Measurements from ENCODE around the gene BATF2. TPM values are rescaled to one million over a fixed set of nuclear protein-coding genes. Genes with fewer than 3 reads are reported as not detected.
"Not testable (repeated sequence)": the region's sequence is repeated elsewhere in the genome, so short reads cannot be mapped to it uniquely, and the experiment has no call there.

BATF2 gene
- polyA plus RNA-seq, 6 donors from 2014 or later, result 0.13 to 2.9 (median 1.6) TPM; not detected in 1

DNA sequence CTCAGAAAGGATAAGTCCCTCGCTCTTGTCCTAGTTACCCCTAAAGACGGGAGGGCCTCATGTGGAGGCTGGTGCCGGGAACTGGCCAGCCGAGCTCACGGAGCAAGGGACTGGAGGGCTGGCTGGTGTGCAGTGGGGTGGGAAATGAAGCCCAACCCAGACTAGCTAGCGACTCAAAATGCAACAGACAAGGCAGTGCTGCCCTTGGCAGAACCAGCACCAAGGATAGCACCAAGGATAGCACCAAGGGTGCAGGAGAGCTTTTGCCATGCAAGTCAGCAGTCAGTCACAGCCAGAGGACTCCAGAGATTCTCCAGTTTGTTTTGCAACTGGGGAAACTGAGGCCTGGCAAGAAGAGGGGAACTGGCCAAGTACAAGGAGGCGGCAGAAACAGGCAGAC lies 6.5 kb upstream of the BATF2 start:
- Mint-ChIP-seq H3K27ac (no peak overlapping the region), H3K36me3 (no peaks in the 10 kb centered on the region), H3K4me3 (no peak overlapping the region), H3K27me3 (no peaks in the 10 kb centered on the region), H3K4me1 (peaks cover 0 to 3% (median under 1%) of the 10 kb centered on the region in 3 donors), H3K9me3 (no peaks in the 10 kb centered on the region)
- ATAC-seq (ENCODE audit: low read depth in 2 of 2) (no peak), DNase-seq (no peak)

DNA sequence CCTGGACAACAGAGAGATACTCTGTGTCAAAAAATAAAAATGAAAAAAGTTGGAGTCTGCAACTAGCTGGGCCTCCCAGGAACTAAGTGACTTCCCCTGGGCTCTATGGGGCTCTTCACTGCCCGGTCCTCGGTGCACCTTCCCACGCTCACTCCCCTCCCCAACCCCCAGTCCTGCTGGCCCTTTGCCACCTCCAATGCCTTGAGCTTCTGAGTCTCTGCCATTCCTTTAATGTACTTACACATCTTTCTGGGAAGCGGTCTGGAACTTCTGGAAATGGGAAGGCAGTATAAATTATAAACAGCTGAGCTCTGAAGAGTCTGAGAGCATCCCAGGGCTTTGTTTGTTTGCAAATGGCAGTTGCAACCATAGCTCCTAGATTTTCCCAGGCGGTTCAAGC lies 5.9 kb upstream of the BATF2 start:
- ATAC-seq (ENCODE audit: low read depth in 2 of 2) (no peak), DNase-seq (no peak)
- H3K27ac Mint-ChIP-seq, result no peak overlapping the region
- H3K36me3 Mint-ChIP-seq, result no peaks in the 10 kb centered on the region
- no peaks in the 10 kb centered on the region for H3K27me3 Mint-ChIP-seq
- H3K9me3 Mint-ChIP-seq, result no peaks in the 10 kb centered on the region
- H3K4me3 Mint-ChIP-seq, result no peak overlapping the region
- H3K4me1 Mint-ChIP-seq, result peaks cover 0 to 3% (median 3%) of the 10 kb centered on the region in 3 donors

DNA sequence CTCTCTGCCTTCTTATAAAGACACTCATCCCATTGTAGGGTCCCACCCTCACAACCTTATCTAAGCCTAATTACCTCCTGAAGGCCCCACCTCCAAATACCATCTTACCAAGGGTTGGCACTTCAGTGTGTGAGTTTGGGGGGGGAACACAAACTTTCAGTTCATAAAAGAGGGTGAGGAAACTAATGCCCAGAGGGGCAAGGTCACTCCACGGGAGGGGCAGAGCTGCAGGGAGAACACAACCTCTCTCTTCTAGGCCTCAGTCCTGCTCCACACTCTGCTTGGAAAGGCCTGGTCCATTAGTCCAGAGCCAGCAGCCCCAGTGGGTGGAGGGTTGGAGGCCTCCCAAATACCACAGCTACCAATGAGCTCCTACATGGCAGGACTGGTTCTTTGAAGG lies 2.7 kb upstream of the BATF2 start:
- peak overlapping the region in 1 of 6 donors; percentile 53 for H3K27ac Mint-ChIP-seq
- peaks cover 11 to 19% (median 13%) of the 10 kb centered on the region in 3 donors for H3K4me1 Mint-ChIP-seq
- H3K36me3 Mint-ChIP-seq, result no peaks in the 10 kb centered on the region
- H3K4me3 Mint-ChIP-seq, result no peak overlapping the region
- no peaks in the 10 kb centered on the region for H3K9me3 Mint-ChIP-seq
- ATAC-seq (ENCODE audit: low read depth in 2 of 2) (no peak), DNase-seq (no peak)
- H3K27me3 Mint-ChIP-seq, result no peaks in the 10 kb centered on the region

DNA sequence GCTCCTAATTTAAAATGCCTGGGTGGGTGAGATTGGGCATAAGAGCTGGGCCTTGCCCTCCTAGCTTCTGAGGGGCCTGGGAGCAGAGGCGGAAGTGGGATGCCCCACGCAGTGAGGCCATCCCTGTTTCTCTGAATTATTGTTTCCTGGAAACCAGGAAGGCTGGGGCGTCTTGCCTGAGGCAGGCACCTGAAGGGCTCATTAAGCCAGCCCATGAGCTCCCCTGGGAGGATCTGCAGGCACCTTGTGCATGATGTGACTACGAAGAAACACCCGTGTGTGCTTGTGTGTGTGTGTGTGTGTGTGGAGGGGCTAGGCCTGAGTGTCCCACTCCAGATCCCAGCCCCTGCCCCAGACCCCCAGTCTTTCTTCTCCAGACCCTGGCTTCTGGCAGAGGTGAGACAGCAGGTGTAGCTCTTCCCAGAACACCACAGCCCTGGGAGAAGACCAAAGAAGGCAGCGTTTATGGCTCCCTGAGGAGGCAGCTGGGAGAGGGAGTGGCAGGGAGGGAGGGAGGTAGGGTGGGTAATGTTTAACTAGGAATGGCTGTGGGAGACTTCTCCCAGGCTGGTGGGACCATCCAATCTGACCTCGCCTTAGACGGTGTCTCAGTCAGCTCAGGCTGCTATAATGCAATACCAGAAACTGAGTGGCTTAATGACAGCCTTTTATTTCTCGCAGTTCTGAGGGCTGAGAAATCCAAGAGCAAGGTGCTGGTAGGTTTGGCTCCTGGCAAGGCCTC lies 2.1 kb upstream of the BATF2 start:
- Mint-ChIP-seq H3K4me3 (peak overlapping the region in 1 of 8 donors; percentile 15), H3K4me1 (peaks cover 13 to 19% (median 17%) of the 10 kb centered on the region in 3 donors), H3K9me3 (no peaks in the 10 kb centered on the region), H3K27ac (peak overlapping the region in 3 of 6 donors; percentile 37 to 59 (median 53)), H3K27me3 (no peaks in the 10 kb centered on the region), H3K36me3 (no peaks in the 10 kb centered on the region)
- DNase-seq (no peak), ATAC-seq (ENCODE audit: low read depth in 2 of 2) (no peak)

DNA sequence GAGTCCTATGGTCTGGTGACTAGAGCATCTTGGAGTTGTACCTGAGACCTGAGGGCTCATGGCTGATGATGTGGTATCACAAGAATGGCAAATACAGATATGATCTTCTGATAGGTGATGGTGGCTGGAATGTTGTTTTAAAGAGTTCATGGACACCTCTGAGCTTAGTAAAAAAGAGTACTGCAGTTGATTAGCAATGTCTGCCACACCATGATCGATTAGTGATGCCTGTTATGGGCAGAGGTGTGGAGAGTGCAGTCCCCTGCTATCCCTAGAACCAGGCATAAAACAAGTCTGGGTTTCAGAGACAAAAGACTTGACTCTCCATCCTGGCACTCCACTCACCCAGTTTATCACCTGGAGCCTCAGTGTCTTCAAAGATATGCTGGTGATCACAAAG lies 1.4 kb upstream of the BATF2 start:
- DNase-seq (no peak), ATAC-seq (ENCODE audit: low read depth in 2 of 2) (no peak)
- no peaks in the 10 kb centered on the region for H3K27me3 Mint-ChIP-seq
- no peaks in the 10 kb centered on the region for H3K9me3 Mint-ChIP-seq
- H3K27ac Mint-ChIP-seq, result peak overlapping the region in 1 of 6 donors; percentile 51
- H3K4me3 Mint-ChIP-seq, result peak overlapping the region in 1 of 8 donors; percentile 13
- peaks cover 13 to 19% (median 17%) of the 10 kb centered on the region in 3 donors for H3K4me1 Mint-ChIP-seq
- H3K36me3 Mint-ChIP-seq, result no peaks in the 10 kb centered on the region

DNA sequence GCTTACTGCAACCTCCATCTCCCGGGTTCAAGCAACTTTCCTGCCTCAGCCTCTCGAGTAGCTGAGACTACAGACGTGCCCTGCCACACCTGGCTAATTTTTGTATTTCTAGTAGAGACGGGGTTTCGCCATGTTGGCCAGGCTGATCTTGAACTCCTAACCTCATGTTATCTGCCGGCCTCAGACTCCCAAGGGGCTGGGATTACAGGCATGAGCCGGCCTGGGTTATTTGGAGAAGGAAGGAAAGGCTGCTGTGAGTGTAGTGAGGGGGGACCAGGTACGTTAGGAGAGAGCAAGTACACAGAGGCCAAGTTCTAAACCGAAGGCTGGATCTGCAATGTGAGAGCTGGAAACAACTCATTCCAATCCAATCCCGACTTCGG lies 453 bp downstream of the BATF2 start:
- Mint-ChIP-seq H3K4me3 (peak overlapping the region; percentile 63 to 94 (median 87)), H3K36me3 (no peaks in the 10 kb centered on the region), H3K27ac (peak overlapping the region in 4 of 6 donors; percentile 33 to 92 (median 84))

DNA sequence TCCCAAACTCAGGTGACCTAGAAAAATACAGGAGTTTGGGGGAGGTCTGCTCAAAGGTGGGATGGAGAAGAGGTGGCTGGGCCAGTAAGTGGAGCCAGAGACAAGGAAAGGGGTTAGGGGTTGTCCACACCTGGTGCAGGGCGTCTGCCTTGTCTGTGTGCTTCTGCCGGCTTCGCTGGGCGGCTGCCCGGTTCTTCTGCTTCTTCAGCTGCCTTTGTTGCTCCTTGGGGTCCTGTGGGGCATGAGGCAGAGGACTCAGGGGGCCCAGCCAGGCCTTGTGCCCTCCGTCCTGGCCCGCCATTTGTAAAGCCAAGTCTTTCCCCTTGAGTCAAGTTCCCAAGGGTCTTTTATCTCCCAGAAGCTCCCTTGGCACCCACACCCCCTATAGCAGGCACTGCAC lies 2.5 kb downstream of the BATF2 start:
- Mint-ChIP-seq H3K36me3 (no peaks in the 10 kb centered on the region), H3K4me1 (peaks cover 44 to 48% (median 46%) of the 10 kb centered on the region in 3 donors), H3K9me3 (no peaks in the 10 kb centered on the region), H3K27me3 (no peaks in the 10 kb centered on the region), H3K27ac (no peak overlapping the region), H3K4me3 (no peak overlapping the region)
- DNase-seq (no peak), ATAC-seq (ENCODE audit: low read depth in 2 of 2) (no peak)

More for the DNA sequence above, 453 bp downstream of the BATF2 start:
- Mint-ChIP-seq H3K27me3 (no peaks in the 10 kb centered on the region), H3K9me3 (no peaks in the 10 kb centered on the region), H3K4me1 (peaks cover 26 to 31% (median 30%) of the 10 kb centered on the region in 3 donors)
- ATAC-seq (ENCODE audit: low read depth in 2 of 2), result no peak
- no peak for DNase-seq

DNA sequence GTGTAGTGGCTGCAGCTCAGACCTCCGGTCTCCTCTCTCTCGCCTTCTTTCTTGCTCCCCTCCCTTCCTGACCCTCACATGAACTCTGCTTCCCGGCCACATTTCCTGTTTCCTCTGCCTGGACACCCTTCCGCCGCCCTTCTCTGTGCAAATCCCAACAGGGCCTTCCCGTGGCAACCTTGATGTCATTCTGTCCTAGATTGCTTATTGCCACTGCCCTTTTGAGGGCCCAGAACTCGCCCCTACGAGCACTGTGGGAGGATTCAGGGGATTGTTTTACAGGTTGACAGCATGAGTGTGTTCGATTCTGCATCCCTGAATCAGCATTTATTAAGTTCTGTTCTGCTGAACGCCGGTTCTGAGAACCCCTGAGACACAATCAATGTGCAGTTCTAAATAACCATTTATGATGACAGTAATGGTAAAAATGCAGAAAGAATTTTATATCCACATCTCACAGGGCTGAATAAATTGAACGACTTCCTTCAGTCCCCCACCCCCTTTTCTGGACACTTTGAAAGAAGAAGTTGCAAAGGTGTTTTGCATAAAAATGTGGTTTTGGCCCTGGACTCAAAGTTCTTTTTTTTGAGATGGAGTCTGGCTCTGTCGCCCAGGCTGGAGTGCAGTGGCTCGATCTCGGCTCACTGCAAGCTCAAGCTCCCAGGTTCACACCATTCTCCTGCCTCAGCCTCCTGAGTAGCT lies 6.4 kb downstream of the BATF2 start:
- Mint-ChIP-seq H3K4me1 (peaks cover 53 to 62% (median 59%) of the 10 kb centered on the region in 3 donors), H3K36me3 (no peaks in the 10 kb centered on the region), H3K9me3 (peaks cover 0 to 2% (median 0%) of the 10 kb centered on the region in 7 donors), H3K4me3 (peak overlapping the region; percentile 12 to 91 (median 81)), H3K27me3 (no peaks in the 10 kb centered on the region), H3K27ac (peak overlapping the region; percentile 1 to 94 (median 86))
- DNase-seq (peak; percentile 51), ATAC-seq (ENCODE audit: low read depth in 2 of 2) (peak; percentile 89)

DNA sequence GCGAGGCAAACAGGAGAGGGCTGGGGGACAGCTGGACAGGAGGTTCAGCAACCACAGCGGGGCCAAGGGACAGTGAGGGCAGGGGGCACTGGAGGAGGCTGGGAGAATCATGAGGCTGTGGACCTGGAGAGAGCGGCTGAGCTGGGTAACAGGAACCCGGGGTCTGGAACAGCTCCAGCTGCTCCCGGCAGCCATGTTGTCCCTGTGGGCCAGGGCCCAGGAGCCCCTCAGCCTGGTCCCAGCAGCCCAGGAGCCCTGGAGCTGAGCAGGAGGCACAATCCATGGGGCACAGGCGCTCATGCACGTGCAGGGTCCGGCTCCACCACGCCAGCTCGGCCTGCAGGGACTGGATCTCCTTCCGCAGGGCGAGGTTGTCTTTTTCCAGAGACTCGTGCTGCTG lies 7.4 kb downstream of the BATF2 start:
- peaks cover 0 to 4% (median 0%) of the 10 kb centered on the region in 7 donors for H3K9me3 Mint-ChIP-seq
- H3K27me3 Mint-ChIP-seq, result no peaks in the 10 kb centered on the region
- H3K27ac Mint-ChIP-seq, result peak overlapping the region in 4 of 6 donors; percentile 59 to 86 (median 74)
- peaks cover 62 to 71% (median 68%) of the 10 kb centered on the region in 3 donors for H3K4me1 Mint-ChIP-seq
- ATAC-seq (ENCODE audit: low read depth in 2 of 2), result no peak
- DNase-seq, result no peak
- H3K36me3 Mint-ChIP-seq, result no peaks in the 10 kb centered on the region
- H3K4me3 Mint-ChIP-seq, result peak overlapping the region in 6 of 8 donors; percentile 36 to 91 (median 82)

DNA sequence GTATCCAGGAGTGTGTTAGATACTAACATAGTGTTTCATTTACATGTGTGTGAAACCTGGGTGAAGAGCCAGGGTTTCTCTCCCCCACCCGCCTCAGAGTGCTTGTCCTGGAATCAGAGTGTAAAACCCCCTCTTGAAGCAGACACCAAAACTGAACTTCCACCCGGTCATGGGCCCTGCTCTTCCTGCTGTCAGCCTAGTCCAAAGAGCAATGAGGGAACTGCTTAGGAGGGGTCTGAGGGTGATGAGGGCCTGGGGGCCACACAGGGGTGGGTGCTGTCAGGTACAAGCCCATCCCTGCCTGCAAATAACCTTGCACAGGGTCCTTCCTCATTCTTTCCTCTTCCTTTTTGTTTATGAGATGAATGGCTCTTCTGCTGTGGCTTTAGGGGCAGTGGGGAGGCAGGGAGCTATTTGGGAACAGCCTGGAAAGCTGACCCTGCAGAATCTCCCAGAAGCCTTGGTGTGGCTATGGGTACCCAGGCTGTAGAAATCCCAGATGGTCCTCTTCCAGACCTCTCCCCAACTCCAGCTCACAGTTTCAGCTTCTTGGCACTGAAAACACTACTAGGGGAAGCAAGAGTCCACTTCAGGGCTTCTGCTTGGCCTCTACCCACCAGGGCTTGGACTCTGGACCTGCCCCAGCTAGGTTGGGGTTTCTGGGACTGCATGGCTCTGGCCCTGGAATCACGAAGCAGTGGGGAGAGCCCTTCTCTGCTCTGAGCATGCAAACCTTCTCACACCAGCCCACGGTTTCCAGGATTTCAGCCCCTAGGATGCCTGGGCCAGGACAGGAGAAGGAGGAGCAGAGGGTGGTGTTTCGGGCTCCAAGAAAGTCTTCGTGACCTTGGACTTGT lies 8.5 kb downstream of the BATF2 start:
- DNase-seq, result no peak
- H3K36me3 Mint-ChIP-seq, result no peaks in the 10 kb centered on the region

DNA sequence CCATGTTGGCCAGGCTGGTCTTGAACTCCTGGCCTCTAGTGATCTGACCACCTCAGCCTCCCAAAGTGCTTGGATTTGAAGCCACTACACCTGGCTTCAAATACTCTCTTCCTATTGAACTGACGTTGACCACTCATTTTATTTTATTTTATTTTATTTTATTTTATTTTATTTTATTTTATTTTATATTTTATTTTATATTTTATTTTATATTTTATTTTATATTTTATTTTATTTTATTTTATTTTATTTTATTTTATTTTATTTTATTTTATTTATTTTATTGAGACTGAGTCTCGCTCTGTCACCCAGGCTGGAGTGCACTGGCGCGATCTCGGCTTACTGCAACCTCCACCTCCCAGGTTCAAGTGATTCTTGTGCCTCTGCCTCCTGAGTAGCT lies 13.4 kb downstream of the BATF2 start:
- ATAC-seq (ENCODE audit: low read depth in 2 of 2); DNase-seq; H3K27me3 Mint-ChIP-seq; H3K9me3 Mint-ChIP-seq; H3K36me3 Mint-ChIP-seq; H3K27ac Mint-ChIP-seq: not testable (repeated sequence)
- H3K4me1 Mint-ChIP-seq, result peaks cover 37 to 54% (median 39%) of the 10 kb centered on the region in 3 donors
- H3K4me3 Mint-ChIP-seq, result peak overlapping the region in 2 of 8 donors; percentile 48 to 49

More for the DNA sequence above, 8.5 kb downstream of the BATF2 start:
- peaks cover 0 to 4% (median 0%) of the 10 kb centered on the region in 7 donors for H3K9me3 Mint-ChIP-seq
- peaks cover 67 to 80% (median 72%) of the 10 kb centered on the region in 3 donors for H3K4me1 Mint-ChIP-seq
- H3K27me3 Mint-ChIP-seq, result no peaks in the 10 kb centered on the region
- H3K27ac Mint-ChIP-seq, result peak overlapping the region in 2 of 6 donors; percentile 7 to 52
- H3K4me3 Mint-ChIP-seq, result peak overlapping the region in 3 of 8 donors; percentile 23 to 82 (median 39)
- ATAC-seq (ENCODE audit: low read depth in 2 of 2), result no peak

DNA sequence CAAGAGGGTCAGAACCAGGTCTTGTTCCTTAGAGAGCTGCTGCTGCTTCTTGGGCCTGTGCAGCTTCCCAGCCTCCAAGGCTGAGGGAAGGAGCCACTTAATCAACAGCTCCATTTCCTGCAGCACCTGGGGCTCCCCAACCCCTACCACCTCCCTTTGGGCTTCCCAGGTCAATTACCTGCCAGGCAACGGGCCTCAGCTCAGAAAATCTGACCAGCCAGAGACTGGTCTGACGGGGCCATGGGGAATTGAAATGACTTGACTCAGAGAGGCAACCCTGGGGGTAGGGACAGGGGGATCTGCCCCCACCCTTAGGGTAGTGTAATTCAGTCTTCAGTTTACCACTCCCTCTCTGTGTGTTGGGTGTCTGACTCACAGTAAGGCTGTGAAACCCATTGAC lies 20.1 kb downstream of the BATF2 start:
- DNase-seq, result no peak
- Mint-ChIP-seq H3K9me3 (peaks cover 0 to 2% (median 0%) of the 10 kb centered on the region in 7 donors), H3K36me3 (no peaks in the 10 kb centered on the region), H3K4me3 (no peak overlapping the region), H3K4me1 (peaks cover 18 to 41% (median 20%) of the 10 kb centered on the region in 3 donors), H3K27me3 (no peaks in the 10 kb centered on the region), H3K27ac (no peak overlapping the region)
- no peak for ATAC-seq (ENCODE audit: low read depth in 2 of 2)

DNA sequence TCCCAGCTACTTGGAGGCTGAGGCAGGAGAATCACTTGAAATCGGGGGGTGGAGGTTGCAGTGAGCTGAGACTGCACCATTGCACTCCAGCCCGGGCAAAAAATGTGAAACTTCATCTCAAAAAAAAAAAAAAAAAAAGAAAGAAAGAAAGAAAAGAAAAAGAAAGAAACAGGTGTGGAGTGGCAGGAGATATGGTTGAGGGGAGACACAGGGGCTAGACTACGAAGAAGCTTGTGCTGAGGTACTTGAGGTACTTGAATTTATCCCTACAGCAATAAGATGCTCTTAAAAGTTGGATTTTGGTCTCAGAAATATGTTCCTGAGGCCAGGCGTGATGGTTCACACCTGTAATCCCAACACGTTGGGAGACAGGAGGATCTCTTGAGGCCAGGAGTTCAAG lies 22.6 kb downstream of the BATF2 start:
- ATAC-seq (ENCODE audit: low read depth in 2 of 2) (peak; percentile 49 to 62), DNase-seq (peak; percentile 36)
- peaks cover 19 to 50% (median 34%) of the 10 kb centered on the region in 3 donors for H3K4me1 Mint-ChIP-seq
- H3K36me3 Mint-ChIP-seq, result no peaks in the 10 kb centered on the region
- peaks cover 0 to 2% (median 0%) of the 10 kb centered on the region in 7 donors for H3K9me3 Mint-ChIP-seq
- no peaks in the 10 kb centered on the region for H3K27me3 Mint-ChIP-seq
- peak overlapping the region in 7 of 8 donors; percentile 4 to 86 (median 66) for H3K4me3 Mint-ChIP-seq
- peak overlapping the region in 5 of 6 donors; percentile 78 to 97 (median 84) for H3K27ac Mint-ChIP-seq
